NCI-H748 (cell line): ENCODE results near the gene SLC41A1.
A peak's percentile ranks its signal among the peaks of the same experiment; 100 is the strongest.
"Not testable (repeated sequence)": the region's sequence is repeated elsewhere in the genome, so short reads cannot be mapped to it uniquely, and the experiment has no call there.

Source experiments
- DNase-seq: peaks from one replicate; lab custom pipeline; 2025; ENCODE audit not compliant: unreplicated experiment; lab: John Stamatoyannopoulos, UW

The SLC41A1 gene

DNA sequence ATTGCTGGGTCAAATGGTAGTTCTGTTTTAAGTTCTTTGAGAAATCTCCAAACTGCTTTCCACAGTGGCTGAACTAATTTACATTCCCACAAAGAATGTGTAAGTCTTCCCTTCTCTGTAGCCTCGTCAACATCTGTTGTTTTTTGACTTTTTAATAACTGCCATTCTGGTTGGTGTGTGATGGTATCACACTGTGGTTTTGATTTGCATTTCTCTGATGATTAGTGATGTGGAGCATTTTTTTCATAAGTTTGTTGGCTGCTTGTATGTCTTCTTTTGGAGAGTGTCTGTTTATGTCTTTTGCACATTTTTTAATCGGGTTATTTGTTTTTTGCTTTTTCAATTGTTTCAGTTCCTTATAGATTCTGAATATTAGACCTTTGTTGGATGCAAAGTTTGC is 10.3 kb upstream of the SLC41A1 start:
- DNase-seq, result not testable (repeated sequence)

DNA sequence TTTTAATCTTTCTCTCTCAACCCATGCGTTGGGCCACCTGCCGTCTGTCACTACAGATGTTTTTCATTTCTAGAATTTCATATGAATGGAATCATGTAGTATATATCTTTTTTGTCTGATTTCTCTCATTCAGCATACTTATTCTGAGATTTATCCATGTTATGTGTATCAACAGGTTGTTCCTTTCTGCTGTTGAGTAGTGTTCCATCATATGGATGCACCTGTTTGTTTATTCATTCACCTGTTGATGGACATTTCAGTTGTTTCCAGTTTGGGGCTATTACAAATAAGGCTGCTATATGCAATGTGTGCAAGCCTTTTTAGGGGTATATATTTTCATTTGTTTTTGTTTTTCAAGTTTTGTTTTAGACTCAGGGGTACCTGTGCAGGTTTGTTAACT is 9.4 kb upstream of the SLC41A1 start:
- no peak for DNase-seq

DNA sequence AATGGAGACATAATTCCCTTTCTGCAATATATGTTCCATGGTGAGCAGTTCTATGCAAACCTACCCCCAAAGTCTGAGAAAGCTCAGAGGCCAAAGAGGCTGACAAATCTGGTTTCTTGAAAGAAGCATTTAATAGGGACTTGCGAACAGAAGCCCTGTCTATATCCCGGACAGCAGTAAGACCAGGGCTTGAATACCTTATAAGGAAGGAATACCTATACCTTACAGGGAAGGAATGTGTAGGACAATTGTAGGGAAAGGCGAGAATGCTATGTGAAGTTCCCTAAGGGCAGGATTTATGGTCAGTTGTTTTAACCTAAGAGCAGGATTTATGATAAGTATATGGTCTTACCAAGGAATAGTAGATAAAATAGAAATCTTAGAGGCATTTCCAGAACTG is 5.0 kb upstream of the SLC41A1 start:
- DNase-seq, result no peak

DNA sequence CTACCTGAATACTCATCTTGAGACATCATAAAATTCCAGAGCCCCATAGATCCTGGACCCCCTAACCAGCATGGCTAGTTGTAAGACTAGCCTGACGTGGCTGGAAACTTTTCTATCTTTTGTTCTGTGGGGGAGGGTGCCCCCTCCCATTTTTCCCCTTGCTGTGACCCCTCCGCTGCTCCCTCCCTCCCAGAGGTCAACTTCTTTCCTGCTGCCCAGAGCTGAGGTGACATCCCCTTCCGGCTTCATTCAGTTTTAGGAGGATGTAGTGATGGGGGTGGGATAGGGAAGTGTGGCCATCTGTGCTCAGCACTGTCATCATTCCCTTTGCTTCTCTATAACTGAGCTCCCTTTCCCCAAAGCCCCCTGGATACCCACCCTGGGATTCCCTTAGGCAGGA is 4.4 kb upstream of the SLC41A1 start:
- DNase-seq, result no peak

DNA sequence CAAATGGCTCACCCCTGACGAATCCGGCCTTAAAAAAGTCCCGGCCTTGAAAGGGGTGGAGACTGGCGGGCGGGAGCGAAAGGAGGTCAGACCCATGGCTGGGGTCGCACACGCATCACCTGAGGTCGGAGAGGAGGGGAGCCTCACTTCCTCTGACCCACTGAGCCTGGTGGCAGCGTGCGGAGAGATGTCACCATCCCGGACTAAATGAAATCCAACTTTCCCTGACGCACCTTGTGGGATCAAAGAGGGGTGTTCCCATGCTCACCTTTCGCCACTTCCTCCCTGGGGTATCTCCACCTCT is 709 bp upstream of the SLC41A1 start:
- no peak for DNase-seq

DNA sequence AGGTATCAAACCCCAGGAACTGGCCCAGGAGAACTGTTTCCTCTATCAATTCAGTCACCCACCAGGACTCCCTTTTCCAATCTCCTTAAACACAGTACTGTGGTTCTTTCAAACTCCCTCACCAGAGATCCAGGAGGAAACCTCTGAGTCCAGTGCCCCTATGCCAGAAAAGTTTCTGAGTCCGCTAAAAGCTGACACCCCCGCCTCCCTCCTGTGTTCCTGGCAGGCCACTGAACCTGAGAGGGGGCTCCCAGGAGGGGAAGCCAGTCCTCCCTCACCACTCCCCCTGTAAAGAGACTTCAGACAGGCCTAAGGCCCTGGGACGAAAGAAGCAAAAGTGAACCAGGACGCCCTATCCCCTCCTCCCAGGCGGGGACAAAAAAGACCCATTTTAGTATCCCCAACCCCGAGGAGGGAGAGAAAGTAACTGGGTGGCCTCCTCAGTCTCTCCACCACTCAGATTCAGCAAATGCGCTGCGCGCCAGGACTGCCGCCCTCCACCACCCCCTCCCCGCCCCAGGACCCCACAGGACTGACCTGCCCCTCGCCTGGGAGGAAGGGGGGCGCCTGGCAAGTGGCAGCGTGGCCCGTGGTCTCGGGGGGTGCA is 624 bp downstream of the SLC41A1 start:
- DNase-seq, result peak; percentile 33

DNA sequence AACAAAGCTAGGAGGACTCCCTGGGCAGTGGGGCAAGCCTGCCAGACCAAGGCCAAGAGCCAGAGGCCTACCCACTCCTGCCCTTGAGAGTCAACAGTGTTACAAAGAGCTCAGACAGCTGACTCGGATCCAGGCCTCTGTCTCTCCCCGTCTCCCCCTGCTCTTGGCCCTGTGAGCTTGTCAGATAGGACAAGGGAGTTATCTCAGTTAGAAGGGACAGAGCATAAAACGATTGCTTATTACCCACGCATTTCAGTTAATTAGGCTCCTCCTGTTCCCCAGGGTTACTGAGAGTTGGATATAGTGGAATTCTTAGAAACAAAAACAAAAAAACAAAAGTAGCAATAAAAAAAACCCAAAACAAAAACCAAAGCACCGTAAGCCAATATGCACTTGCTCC is 1.3 kb downstream of the SLC41A1 start:
- no peak for DNase-seq

DNA sequence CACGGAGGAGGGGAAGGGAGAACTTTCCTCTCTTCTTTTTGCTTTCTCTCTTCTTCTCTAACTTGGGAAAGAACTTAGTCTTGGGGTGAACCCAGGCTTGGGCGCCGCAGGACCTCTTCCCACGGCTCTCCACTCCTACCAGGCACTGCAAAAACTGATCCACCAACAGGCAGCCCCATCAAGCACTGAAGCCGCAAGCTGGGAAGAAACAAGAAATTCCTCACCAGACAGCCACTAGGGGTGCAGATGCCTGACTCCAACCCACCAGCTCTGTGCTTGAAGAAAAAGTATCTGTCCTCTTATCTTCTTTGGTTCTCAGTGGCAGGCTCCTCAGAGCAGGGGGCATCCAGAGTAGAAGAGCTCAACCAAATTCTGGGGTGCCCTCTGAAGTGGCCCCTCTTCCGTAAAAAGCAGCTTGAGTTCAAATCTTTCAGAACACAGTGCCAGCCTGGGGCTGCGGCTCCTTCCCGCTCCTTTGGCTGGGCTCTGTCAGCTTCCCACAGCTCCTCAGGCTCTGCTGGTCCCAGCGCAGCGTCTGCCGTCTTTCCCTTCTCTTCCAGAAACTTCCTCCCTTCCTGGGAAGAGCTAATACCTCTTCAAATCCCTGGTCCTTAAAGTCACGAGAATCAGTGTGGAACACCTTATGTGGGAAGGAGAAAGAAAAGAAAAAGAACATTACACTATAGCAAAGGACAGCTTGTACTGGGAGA is 2.4 kb downstream of the SLC41A1 start:
- DNase-seq, result no peak

DNA sequence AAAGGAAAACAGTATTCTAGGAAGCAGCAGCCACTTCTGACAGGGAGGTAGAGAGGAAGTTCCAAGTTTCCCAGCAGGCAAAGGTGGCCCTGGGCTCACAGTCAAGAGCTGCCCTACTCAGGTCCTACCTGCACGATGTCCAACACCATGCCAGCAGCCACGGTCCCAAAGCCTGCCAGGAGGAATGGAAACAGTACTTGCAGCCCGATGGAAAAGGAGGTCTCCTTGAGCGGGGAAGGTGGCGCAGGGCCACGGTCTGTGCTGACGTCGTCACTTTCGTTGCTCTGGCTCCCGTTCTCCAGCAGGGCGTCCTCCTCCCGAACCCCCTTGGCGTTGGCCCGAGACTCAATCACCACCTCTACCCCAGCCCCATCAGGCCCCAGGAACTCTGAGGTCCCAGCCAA is 3.1 kb downstream of the SLC41A1 start:
- no peak for DNase-seq

DNA sequence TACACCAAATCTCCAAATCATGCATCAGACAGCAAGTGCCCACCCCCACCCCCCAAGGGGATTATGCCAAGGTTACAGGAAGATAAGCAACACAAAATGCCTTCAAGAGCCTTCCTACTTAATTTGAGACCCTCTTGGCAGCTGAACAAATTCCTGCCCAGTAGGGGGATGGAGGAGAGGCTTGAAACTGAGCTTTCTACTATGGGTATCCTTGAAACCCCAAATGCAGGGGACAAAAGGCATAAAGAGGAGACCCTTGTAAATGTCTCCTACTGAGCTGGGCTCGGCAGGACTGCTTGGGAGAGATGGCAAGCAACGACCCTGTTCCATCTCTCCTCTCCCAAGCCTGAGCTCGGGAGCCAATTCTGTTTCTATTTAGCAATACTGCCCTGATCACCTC is 3.5 kb downstream of the SLC41A1 start:
- no peak for DNase-seq

DNA sequence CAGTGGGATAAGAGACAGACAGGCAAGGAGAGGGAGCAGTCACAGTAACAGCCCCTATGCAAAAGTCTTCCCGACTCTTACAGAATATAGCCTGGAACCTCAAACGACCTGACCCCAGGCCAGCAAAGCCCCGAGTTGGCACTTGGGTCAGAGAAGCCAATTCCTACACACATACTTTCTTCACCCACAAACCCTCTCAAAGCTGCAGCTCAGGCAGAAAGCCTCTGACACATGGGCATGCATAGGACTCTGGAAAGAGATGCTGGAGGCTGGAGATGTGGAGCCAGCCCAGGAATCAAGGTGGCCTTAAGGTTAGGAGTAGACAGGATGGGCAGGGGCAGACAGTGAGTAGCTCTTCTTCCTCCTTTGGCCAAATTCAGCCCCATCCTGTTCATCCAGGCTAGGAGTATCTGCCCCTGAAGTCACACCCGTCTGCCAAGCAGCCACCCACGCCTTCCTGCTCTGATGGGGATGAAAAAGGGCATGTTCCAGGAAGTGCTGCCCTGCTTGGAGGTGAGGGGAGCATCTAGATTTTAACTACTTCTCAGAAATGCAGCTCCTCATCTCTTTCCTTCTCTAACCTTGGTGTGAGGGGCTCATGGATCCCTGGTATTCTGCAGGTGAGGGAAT is 7.8 kb downstream of the SLC41A1 start:
- DNase-seq, result no peak

DNA sequence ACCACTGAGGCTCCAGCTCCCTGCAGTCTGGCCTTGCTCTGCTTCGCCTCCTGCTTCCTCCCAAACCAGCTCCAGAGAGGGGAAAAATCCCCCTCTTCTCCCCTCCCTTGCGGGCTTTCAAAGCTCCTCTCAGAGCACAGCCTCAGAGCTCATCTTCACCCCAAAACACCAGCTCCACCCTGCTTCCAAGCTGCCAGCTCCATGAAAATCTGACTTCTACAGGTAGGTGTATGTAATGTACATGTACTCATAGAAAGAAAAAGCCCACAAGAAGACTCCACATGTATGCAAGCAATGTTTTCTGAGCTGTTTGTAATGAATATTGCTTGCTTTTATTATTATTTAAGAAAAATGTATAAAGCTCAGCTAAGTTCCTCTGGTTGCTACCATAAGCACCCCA is 8.4 kb downstream of the SLC41A1 start:
- DNase-seq, result no peak

DNA sequence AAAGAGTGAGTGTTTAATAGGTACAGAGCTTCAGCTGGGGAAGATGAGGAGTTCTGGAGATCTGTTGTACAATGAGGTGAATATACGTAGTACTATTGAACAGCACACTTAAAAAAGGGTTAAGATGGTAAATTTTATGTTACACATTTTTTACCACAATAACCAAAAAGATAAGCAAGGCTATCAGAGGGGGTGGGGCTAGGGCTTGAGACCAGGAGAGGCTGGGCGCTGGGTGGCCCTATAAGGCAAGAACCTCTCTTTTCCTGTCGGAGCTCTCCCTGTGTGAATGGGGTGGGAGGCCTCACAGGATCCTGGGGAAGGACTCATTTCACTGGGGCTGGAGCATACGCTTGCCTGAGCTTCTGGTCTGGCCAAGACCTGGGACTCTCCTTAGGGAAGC is 9.0 kb downstream of the SLC41A1 start:
- no peak for DNase-seq

DNA sequence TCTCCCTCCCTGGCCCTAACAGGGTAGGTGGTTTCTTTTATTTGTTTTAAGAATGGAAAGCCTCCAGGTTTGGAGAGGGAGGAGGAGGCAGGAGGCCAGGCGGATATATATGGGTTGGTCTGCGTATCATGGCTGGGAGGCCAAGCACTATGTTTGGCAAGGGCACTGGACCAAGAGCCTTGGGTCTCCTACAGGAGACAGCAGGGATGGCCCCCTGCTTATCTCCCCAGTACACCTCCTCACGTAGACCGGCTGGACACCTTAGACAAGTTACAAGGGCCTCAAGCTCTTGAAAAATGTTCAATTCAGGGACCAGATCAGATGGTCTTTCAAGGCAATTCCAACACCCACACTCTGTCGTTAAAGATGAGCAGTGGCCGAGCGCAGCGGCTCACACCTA is 10.9 kb downstream of the SLC41A1 start:
- no peak for DNase-seq

DNA sequence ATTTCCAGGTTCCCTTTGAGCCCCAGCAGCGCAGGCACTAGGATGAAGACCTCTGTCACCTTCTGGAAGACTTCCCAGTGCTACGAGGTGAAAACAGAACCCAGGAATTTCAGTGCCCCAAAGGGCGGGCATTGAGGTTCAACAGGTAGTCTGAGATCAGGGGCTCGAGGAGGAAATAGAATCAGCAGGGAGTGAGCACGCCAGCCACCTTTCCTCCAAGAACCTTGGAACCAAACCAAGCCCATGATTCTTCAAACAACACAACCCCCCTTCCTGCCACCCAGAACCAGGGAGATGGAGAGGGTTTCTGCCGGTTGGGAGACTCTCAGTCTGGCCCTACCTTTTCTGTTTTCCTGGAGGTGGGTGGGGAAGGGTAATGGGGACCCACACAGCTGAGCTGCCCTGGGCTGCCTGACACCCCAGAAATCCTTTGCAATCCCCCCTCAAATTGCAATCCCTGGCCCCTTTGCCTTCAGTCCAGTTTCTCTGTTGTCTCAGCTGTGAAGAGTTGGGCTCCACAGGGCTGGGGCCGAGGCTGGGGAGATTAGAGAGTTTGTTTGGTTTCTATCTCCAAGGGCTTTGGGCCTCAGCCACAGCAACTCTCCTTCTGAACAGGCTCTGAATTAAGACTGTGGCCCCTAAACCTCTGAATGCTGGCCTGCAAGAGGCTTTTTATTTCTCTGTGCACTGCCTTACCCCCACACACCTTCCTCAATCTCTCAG is 11.9 kb downstream of the SLC41A1 start:
- no peak for DNase-seq

DNA sequence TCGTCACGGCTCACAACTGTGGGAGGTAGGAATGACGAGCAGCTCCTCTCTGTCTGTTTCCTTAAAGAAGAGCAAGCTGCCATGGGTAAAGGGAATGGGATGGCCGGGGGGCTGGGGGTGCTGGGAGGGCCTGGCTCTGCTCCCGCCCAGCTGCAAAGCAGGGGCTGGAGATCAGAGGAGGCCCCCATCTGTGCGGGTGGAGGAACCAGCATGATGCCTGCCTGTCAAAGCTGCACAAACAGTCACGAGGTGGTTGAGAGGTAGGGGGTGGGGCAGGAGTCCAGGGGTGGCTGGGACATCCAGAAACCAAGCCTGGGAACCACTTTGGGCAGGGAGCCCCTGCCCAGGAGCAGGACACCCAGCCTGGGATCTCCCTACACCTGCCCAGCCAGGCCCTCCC is 12.6 kb downstream of the SLC41A1 start:
- DNase-seq, result no peak

DNA sequence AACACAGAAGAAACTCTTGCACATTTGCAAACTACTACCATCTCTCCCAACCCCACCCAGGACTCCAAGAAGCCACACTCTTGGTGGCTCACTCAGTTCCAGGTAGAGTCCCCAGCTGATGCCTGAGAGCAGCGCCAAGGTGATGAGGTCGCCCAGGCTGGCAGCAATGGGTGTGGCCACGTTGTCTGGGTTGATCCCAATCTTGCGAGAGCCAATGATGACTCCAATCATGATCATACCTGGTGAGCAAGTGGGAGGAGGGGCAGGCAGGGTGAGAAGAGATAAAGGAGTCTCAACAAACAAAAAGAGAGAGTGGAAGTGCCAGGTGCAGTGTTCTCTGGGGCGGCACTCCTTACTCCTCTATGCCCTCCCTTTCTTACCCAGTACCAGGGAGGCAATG is 14.4 kb downstream of the SLC41A1 start:
- no peak for DNase-seq

DNA sequence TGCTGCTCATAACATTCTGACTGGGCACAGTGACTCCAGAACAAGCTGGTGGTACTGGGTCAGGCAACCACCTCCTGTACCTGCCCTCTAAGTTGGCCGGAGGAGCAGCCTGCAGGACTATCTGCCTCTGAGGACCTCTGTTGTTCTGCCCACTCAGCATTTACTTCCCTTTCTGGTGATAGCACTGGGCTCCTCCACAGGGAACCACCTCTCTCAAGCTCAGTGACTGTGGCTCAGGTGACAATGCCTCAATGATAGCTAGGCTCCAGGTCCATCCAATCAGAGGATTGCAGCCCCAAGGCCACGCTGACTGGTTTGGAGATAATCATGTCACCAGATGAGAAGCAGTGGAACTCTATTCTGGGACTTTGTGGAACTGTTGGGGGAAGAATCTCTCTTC is 15.8 kb downstream of the SLC41A1 start:
- DNase-seq, result no peak

DNA sequence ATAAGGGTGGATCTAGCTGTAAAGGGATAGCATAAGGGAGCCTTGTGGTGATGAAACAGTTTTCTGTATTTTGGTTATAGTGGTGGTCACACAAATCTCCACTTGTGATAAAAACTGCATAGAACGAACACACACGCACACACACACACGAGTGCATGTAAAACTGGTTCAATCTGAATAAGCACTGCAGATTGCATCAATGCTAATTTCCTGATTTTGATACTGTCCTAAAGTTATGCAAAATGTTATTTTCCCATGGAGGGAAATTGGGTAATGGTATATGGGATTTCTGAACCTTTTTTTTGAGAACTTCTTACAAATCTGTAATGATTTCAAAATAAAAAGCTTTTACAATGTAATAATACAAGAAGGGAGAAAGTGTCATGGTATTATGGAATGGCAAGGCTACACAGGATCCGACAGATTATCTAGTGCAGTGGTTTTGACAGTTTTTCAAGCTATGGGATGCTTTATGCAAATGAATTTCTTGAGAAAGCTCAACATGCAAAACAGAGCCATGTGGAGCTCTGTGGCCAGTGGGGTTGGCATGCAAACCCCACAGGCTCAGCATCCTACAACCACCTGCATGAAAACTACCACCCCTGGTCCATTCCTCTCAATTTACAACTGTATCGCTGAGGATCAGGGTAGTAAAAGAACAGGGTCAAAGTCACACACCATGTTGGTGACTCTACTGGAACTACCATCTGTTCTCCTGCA is 18.8 kb downstream of the SLC41A1 start:
- DNase-seq, result no peak

DNA sequence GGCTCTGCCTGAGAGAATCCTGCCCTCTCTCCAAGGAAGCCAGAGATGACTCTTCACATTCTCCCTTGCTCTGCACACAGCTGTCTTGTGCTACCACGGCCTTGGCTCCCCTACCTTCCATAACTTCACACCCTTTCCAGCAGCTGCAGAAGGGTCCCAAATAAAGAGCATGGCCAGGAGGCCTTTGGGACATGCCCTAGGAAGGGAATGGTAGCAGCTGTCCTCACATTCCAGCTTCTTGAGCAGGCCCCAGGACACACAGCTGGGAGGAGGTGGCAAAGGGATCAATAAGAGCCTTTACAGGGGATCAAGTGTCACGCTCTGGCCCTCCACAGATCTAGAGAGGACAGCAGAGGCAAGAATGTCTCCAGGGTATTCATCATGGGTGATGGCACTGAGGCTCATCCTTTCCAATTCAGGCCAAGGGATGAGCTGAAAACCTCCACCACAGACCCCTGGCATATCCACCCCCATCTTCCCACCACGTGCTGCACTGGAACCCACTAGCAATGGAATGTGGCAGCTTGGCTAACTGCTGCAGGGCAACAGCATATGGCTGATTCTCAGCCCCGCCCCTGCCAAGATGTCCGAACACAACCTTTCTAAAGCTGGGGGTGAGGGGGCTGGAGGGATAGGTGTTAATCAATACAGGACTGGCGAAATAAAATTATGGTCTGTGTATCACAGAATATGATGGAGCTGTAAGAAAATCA is 19.9 kb downstream of the SLC41A1 start:
- DNase-seq, result no peak

DNA sequence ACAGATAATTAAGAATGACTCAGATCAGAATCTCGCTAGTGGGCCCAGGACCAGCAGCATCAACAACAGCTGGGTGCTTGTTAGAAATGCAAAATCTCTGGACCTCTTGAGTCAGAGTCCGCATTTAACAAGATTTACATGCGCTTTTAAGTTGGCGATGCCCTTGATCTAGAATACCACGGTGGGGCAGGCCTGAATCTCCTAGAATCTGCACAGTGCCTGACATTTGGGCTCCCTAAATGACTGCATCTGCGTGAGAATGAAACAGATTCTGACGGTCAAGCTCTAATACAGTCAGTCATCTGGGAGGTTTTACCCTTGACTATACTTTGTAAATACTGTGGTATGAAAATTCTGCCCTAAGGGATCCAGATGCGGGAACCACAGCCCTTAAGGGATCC is 20.5 kb downstream of the SLC41A1 start:
- no peak for DNase-seq
